Heart left ventricle (tissue), 16 donors: ENCODE results near the gene PTPRM. TPM values are rescaled to one million over a fixed set of nuclear protein-coding genes. Genes with fewer than 3 reads are reported as not detected.

Experiments used
- ATAC-seq, 4 donors: fragments of 200-7000 bp; cut with Tn5 transposase; one replicate each; pipeline ENCODE4 v1.9.1; 2020 to 2022; ENCODE audit warnings: moderate library complexity in 4 of 4, mild to moderate bottlenecking in 3 of 4, moderate number of reproducible peaks in 1 of 4
- DNase-seq, 5 donors: peaks; one replicate each; pipeline ENCODE4 v3.0.0-alpha.2; 2020
- H3K27ac ChIP-seq, 12 donors: fragments of 200-600 bp; sonication (generic) in 4 of 12; one replicate each; pipeline versions ENCODE4 v1.5.0 to v1.8.0; 2016 to 2022; ENCODE audit warnings: mild to moderate bottlenecking in 2 of 12
- H3K27me3 ChIP-seq, 9 donors: fragments of 200-600 bp; sonication (generic) in 2 of 9; one replicate each; pipeline versions ENCODE4 v1.5.1 to v1.8.0; 2016 to 2022; ENCODE audit warnings: mild to moderate bottlenecking in 3 of 9
- H3K36me3 ChIP-seq, 9 donors: fragments of 200-600 bp; sonication (generic) in 2 of 9; one replicate each; pipeline versions ENCODE4 v1.5.0 to v1.8.0; 2018 to 2022; ENCODE audit warnings: mild to moderate bottlenecking in 2 of 9
- H3K4me1 ChIP-seq, 12 donors: fragments of 200-600 bp; sonication (generic) in 4 of 12; one replicate each; pipeline versions ENCODE4 v1.5.0 to v1.8.0; 2016 to 2022; ENCODE audit warnings: mild to moderate bottlenecking in 3 of 12
- H3K4me3 ChIP-seq, 12 donors: fragments of 200-600 bp; sonication (generic) in 4 of 12; one replicate each; pipeline versions ENCODE4 v1.5.0 to v1.8.0; 2017 to 2022; ENCODE audit warnings: mild to moderate bottlenecking in 9 of 12, moderate library complexity in 4 of 12
- H3K9me3 ChIP-seq, 12 donors: fragments of 200-600 bp; sonication (generic) in 4 of 12; one replicate each; pipeline versions ENCODE4 v1.5.0 to v1.8.0; 2016 to 2022; ENCODE audit warnings: mild to moderate bottlenecking in 1 of 12
- CTCF ChIP-seq, 12 donors: fragments of 200-600 bp; sonication (generic) in 4 of 12; IDR thresholded peaks; one replicate each; pipeline versions ENCODE4 v1.5.0 to v1.8.0; 2018 to 2022; ENCODE audit warnings: antibody characterized with exemption in 12 of 12, mild to moderate bottlenecking in 5 of 12
- POLR2A ChIP-seq, 2 donors: fragments of 450-650 bp; IDR thresholded peaks; one replicate each; pipeline ENCODE4 v1.6.1; 2017; ENCODE audit warnings: antibody characterized with exemption in 2 of 2, mild to moderate bottlenecking in 2 of 2, moderate library complexity in 2 of 2
- whole genome bisulfite sequencing, 4 donors: extraction: QIAGEN DNeasy Blood & Tissue Kit in 2 of 4; methylation state at CpG; one replicate each; pipeline versions ENCODE4 v1.1.5 to v1.1.7; 2013 to 2018; 5-methylcytosine and 5-hydroxymethylcytosine counted together
- intact Hi-C, 10 donors: fragments of 100-400 bp; cut with DNase I; formaldehyde crosslinking; loops; one replicate each; pipeline versions ENCODE4 v1.11.1 to v1.14.2; 2022
- polyA plus RNA-seq, 2 donors: library from polyadenylated mRNA; stranded (reverse); fragments of 200-250 nt; gene quantifications; one replicate each; pipeline ENCODE4 v1.2.3, GENCODE V29; 2013
- total RNA-seq, 9 donors: library from RNA; depleted of rRNA in 2 of 9; stranded (reverse); fragments of >200 nt in 2 of 9; fragmentation: NEBNext Ultra II Directional in 3 of 9; extraction: Animal tissue kit (Norgen Biotek cat#: 25700) in 3 of 9; gene quantifications; one replicate each; pipeline versions ENCODE4 v1.1.0 to v1.2.4, GENCODE V29; 2016 to 2023
- donor health status: ischemic (EF 13 %, LVEDD 7.1; RV severe dilation, severe dysfunction).
- donor health status: healthy with polysubstance abuse.
- donor health status: DM: no; HTN: yes; CAD: no.
- donor health status: DM: no; HTN: no; CAD: no.
- donor health status: ischemic (EF 25% LVEDD 6.9; RV normal size, moderate dysfunction).
- donor health status: ischemic (EF 25% LVEDD 5.7; RV mildly dilated, moderate dysfunction).
- donor health status: healthy.
- donor health status: DM: yes; HTN: yes; CAD: no.
- donor health status: ischemic (EF 35%, LVEDD 5.7; RV mildly dilated, moderate dysfunction).
- donor health status: nonischemic (EF 11% LVEDD 7.7; RV severe dilation, severe dysfunction).
- donor health status: DM: yes; HTN: yes; CAD: no.
- donor health status: PGD.
- donor health status: ischemic (EF 29% LVEDD 5.4; RV normal size, mild dysfunction).
- donor health status: nonischemic (EF 23%, LVEDD 6.1; RV moderate dilation, normal function).

The PTPRM gene
- total and polyA plus RNA-seq, 11 donors: 93.8 to 186 (median 123) TPM

- ATAC-seq (no peak), DNase-seq (no peak)
- no peak for TF ChIP-seq CTCF (IDR thresholded peaks at IDR 0.05)
- TF ChIP-seq POLR2A (IDR thresholded peaks at IDR 0.05): no peak
- H3K4me1 ChIP-seq: peaks cover 4 to 85% (median 54%) of the 10 kb centered on the region in 12 donors
- peak overlapping the region in 6 of 12 donors; percentile 37 to 61 (median 53) for H3K27ac ChIP-seq
- H3K9me3 ChIP-seq: no peaks in the 10 kb centered on the region
- intact Hi-C loops: no loop called here
- H3K4me3 ChIP-seq: no peak overlapping the region
- H3K27me3 ChIP-seq: no peaks in the 10 kb centered on the region
- WGBS, 4 donors: 29 to 37% (median 34%) methylated on average over 1 of the region's 1 CpG
- peaks cover 0 to 10% (median 0%) of the 10 kb centered on the region in 9 donors for H3K36me3 ChIP-seq
Measured at GRCh38 chr18:7821784-7822183, 254.7 kb downstream of the PTPRM start.

GRCh38 chr18:7822435-7823331, 255.6 kb downstream of the PTPRM start:
- Histone ChIP-seq H3K36me3 (peaks cover 0 to 10% (median 0%) of the 10 kb centered on the region in 9 donors), H3K27me3 (no peaks in the 10 kb centered on the region), H3K4me1 (peaks cover 4 to 76% (median 48%) of the 10 kb centered on the region in 12 donors), H3K4me3 (peak overlapping the region in 3 of 12 donors; percentile 1 to 12 (median 4)), H3K9me3 (no peaks in the 10 kb centered on the region), H3K27ac (peak overlapping the region; percentile 5 to 61 (median 50))
- DNase-seq: peak in 3 of 5 donors; percentile 44 to 50 (median 44)
- intact Hi-C loops: no loop called here
- TF ChIP-seq POLR2A (IDR thresholded peaks at IDR 0.05) (no peak), CTCF (IDR thresholded peaks at IDR 0.05) (no peak)
- peak; percentile 40 to 82 (median 66) for ATAC-seq
- WGBS, 4 donors: 28 to 36% (median 33%) methylated on average over 9 of the region's 9 CpGs

GRCh38 chr18:7824970-7825369, 257.9 kb downstream of the PTPRM start:
- no peak overlapping the region for H3K4me3 ChIP-seq
- ATAC-seq (peak in 3 of 4 donors; percentile 31 to 69 (median 33)), DNase-seq (peak; percentile 62 to 77 (median 74))
- intact Hi-C loops: no loop called here
- 39 to 58% (median 51%) methylated on average over 5 of the region's 5 CpGs for WGBS, 4 donors
- no peaks in the 10 kb centered on the region for H3K9me3 ChIP-seq
- peak overlapping the region in 5 of 12 donors; percentile 2 to 59 (median 38) for H3K27ac ChIP-seq
- TF ChIP-seq POLR2A (IDR thresholded peaks at IDR 0.05): no peak
- no peak for TF ChIP-seq CTCF (IDR thresholded peaks at IDR 0.05)
- peaks cover 4 to 66% (median 43%) of the 10 kb centered on the region in 12 donors for H3K4me1 ChIP-seq
- no peaks in the 10 kb centered on the region for H3K27me3 ChIP-seq
- peaks cover 0 to 2% (median 0%) of the 10 kb centered on the region in 9 donors for H3K36me3 ChIP-seq

GRCh38 chr18:7830468-7830867, 263.4 kb downstream of the PTPRM start:
- 68 to 84% (median 74%) methylated on average over 3 of the region's 3 CpGs for WGBS, 4 donors

More at GRCh38 chr18:7830468-7830867, 263.4 kb downstream of the PTPRM start:
- Histone ChIP-seq H3K4me3 (no peak overlapping the region), H3K36me3 (no peaks in the 10 kb centered on the region), H3K9me3 (peaks cover 0 to 25% (median 2%) of the 10 kb centered on the region in 12 donors), H3K4me1 (peaks cover 0 to 18% (median 2%) of the 10 kb centered on the region in 12 donors), H3K27me3 (no peaks in the 10 kb centered on the region), H3K27ac (no peak overlapping the region)
- DNase-seq (no peak), ATAC-seq (peak in 2 of 4 donors; percentile 20 to 27)
- TF ChIP-seq POLR2A (IDR thresholded peaks at IDR 0.05): no peak
- no peak for TF ChIP-seq CTCF (IDR thresholded peaks at IDR 0.05)
- intact Hi-C loops: no loop called here
